ENCODE results near the gene DNER.

Gene DNER

DNA sequence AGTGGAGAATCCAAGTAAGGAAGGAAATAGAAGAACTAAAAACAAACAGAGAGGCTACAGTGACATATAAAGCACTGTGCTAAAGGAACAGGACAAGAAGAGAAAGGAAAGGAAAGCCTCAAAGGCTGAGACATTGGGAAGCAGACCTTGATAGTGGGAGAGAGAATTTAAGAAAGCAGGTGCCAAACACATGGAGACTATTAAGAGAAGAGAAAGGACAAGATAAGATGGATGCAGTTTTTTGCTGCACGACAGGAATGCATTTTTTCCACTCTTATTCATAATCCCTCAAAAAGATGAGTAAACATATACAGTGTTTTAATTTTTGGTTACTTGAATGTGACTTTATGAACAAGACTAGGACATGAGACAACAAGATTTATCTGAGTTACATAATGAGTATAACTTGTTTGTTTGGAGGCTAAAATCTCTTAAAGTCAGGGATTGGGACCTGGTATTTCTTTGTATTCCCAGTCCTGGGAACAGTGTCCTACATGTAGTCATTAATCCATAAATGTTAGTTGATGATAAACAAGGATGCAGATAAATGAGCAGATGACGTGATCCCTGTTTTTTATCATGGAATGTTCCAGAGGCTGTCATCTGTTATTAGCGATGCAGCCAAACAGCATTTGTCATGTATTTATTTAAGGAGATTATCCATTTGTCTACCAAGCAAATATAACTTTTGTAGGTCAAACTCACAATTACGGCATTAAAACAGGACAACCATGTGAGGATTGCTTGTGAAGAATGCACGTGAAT, 141.7 kb downstream of the DNER start:
- no peak overlapping the region for H3K27ac ChIP-seq (ENCODE audit: low read depth, low read length, poor library complexity, severe bottlenecking)
- no peak overlapping the region for H3K4me3 ChIP-seq (ENCODE audit: low read depth, low read length, poor library complexity, severe bottlenecking)
- no peaks in the 10 kb centered on the region for H3K9me3 ChIP-seq (ENCODE audit: low read length)

DNA sequence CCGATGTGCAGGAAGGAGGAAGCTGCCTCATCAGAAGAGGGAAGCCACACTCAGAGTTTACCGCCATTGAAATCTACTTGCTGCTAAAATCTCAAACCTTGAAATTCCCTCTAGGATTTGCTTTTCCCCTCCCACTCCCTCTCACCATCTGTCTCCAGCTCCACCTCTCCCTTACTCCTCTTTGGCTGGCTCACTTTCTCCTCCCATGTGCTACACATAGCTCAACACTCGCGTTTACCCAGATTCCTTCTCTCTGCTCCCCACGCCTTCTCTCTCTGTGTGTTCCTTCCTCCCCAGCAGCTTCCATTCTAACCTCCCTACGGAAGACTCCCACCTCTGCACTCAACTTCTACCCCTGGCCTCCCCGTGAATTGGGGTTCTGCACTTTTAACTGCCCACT, 143.1 kb downstream of the DNER start:
- no peak overlapping the region for H3K9ac ChIP-seq (ENCODE audit: low read length)
- H3K36me3 ChIP-seq (ENCODE audit: insufficient read depth, low read length), result no peaks in the 10 kb centered on the region
- no peaks in the 10 kb centered on the region for H3K9me3 ChIP-seq (ENCODE audit: low read length)
- H3K4me1 ChIP-seq (ENCODE audit: insufficient read depth, low read length, severe bottlenecking), result no peaks in the 10 kb centered on the region
- H2AFZ ChIP-seq (ENCODE audit: low read length), result no peak overlapping the region
- no peak overlapping the region for H3K4me3 ChIP-seq (ENCODE audit: low read depth, low read length, poor library complexity, severe bottlenecking)
- no peaks in the 10 kb centered on the region for H4K20me1 ChIP-seq (ENCODE audit: insufficient read depth, low read length)
- H3K27ac ChIP-seq (ENCODE audit: low read depth, low read length, poor library complexity, severe bottlenecking), result no peak overlapping the region
- H3K79me2 ChIP-seq (ENCODE audit: insufficient read depth, low read length), result no peaks in the 10 kb centered on the region
- TF ChIP-seq EZH2 (IDR thresholded peaks at IDR 0.05; ENCODE audit: borderline replicate concordance, low read length), result no peak
- TF ChIP-seq, protein P1, sequence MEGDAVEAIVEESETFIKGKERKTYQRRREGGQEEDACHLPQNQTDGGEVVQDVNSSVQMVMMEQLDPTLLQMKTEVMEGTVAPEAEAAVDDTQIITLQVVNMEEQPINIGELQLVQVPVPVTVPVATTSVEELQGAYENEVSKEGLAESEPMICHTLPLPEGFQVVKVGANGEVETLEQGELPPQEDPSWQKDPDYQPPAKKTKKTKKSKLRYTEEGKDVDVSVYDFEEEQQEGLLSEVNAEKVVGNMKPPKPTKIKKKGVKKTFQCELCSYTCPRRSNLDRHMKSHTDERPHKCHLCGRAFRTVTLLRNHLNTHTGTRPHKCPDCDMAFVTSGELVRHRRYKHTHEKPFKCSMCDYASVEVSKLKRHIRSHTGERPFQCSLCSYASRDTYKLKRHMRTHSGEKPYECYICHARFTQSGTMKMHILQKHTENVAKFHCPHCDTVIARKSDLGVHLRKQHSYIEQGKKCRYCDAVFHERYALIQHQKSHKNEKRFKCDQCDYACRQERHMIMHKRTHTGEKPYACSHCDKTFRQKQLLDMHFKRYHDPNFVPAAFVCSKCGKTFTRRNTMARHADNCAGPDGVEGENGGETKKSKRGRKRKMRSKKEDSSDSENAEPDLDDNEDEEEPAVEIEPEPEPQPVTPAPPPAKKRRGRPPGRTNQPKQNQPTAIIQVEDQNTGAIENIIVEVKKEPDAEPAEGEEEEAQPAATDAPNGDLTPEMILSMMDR (IDR thresholded peaks at IDR 0.05; ENCODE audit: low read length), result no peak
- no peaks in the 10 kb centered on the region for H3K27me3 ChIP-seq (ENCODE audit: insufficient read depth, low read length)
- H3K4me2 ChIP-seq (ENCODE audit: low read length), result no peak overlapping the region
- no peaks in the 10 kb centered on the region for H3K9me2 ChIP-seq (ENCODE audit: low read depth, low read length)
- no peaks in the 10 kb centered on the region for H3F3A ChIP-seq (ENCODE audit: insufficient read depth, low read length)

More for the DNA sequence above, 141.7 kb downstream of the DNER start:
- Histone ChIP-seq H3K36me3 (ENCODE audit: insufficient read depth, low read length) (no peaks in the 10 kb centered on the region), H3K9me2 (ENCODE audit: low read depth, low read length) (no peaks in the 10 kb centered on the region), H3K27me3 (ENCODE audit: insufficient read depth, low read length) (no peaks in the 10 kb centered on the region), H3K9ac (ENCODE audit: low read length) (no peak overlapping the region), H3K4me1 (ENCODE audit: insufficient read depth, low read length, severe bottlenecking) (no peaks in the 10 kb centered on the region), H2AFZ (ENCODE audit: low read length) (no peak overlapping the region), H3K79me2 (ENCODE audit: insufficient read depth, low read length) (no peaks in the 10 kb centered on the region), H3F3A (ENCODE audit: insufficient read depth, low read length) (no peaks in the 10 kb centered on the region), H4K20me1 (ENCODE audit: insufficient read depth, low read length) (no peaks in the 10 kb centered on the region), H3K4me2 (ENCODE audit: low read length) (no peak overlapping the region)
- TF ChIP-seq EZH2 (IDR thresholded peaks at IDR 0.05; ENCODE audit: borderline replicate concordance, low read length), result no peak

DNA sequence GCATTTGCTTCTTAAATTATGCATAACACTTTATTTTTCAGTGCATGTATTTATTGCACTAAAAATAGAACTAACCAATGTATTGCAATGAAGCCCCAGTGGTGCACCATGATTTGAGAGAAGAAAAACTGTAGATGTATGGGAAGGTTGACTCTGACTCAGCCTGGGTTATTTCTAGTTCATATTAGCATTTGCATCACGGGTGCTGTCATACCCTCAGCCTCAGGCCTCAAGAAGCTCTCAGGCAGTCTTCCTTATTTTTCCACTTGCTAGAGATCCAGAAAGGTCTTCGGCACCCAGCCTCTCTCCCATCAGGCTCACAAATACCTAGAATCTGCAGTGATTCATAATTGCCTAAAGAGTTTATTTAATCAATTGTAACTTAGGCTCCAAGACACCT, 148.0 kb downstream of the DNER start:
- Histone ChIP-seq H3K4me1 (ENCODE audit: insufficient read depth, low read length, severe bottlenecking) (no peaks in the 10 kb centered on the region), H3K79me2 (ENCODE audit: insufficient read depth, low read length) (no peaks in the 10 kb centered on the region), H3K9ac (ENCODE audit: low read length) (no peak overlapping the region), H3K4me3 (ENCODE audit: low read depth, low read length, poor library complexity, severe bottlenecking) (no peak overlapping the region), H3F3A (ENCODE audit: insufficient read depth, low read length) (no peaks in the 10 kb centered on the region), H3K9me2 (ENCODE audit: low read depth, low read length) (no peaks in the 10 kb centered on the region), H4K20me1 (ENCODE audit: insufficient read depth, low read length) (no peaks in the 10 kb centered on the region), H3K4me2 (ENCODE audit: low read length) (no peak overlapping the region), H3K36me3 (ENCODE audit: insufficient read depth, low read length) (no peaks in the 10 kb centered on the region), H3K27ac (ENCODE audit: low read depth, low read length, poor library complexity, severe bottlenecking) (no peak overlapping the region), H3K27me3 (ENCODE audit: insufficient read depth, low read length) (no peaks in the 10 kb centered on the region), H3K9me3 (ENCODE audit: low read length) (no peaks in the 10 kb centered on the region), H2AFZ (ENCODE audit: low read length) (no peak overlapping the region)
- TF ChIP-seq, protein P1 (IDR thresholded peaks at IDR 0.05; ENCODE audit: low read length), result no peak
- TF ChIP-seq EZH2 (IDR thresholded peaks at IDR 0.05; ENCODE audit: borderline replicate concordance, low read length), result no peak
